GM12892 (cell line): ENCODE measurements around the gene PPP2R2D.

Experiments
- POLR2A ChIP-seq: IDR thresholded peaks from 2 replicates; pipeline ENCODE4 v1.6.1; 2011; ENCODE audit warnings: low read depth, low read length, control low read depth
- POLR2AphosphoS5 ChIP-seq: IDR thresholded peaks from 2 replicates; pipeline ENCODE4 v1.6.1; 2011; ENCODE audit warnings: low read depth, low read length, control low read depth
- TAF1 ChIP-seq: IDR thresholded peaks from 2 replicates; pipeline ENCODE4 v1.6.1; 2011; ENCODE audit warnings: low read depth, mild to moderate bottlenecking, control low read depth, low read length, borderline replicate concordance

- TF ChIP-seq POLR2A (no peak), POLR2AphosphoS5 (no peak), TAF1 (no peak)
Observed at GRCh38 chr10:131975003-131975402, 74.2 kb downstream of the PPP2R2D start.
